Measurements from ENCODE around the gene PPP1R3E.

- TF ChIP-seq CTCF (IDR thresholded peaks at IDR 0.05; ENCODE audit: low read depth, low read length) (no peak), MAX (IDR thresholded peaks at IDR 0.05; ENCODE audit: low read depth, low read length) (peak; percentile 56; the same call in 1 of the 2 replicates), MYC (IDR thresholded peaks at IDR 0.05; ENCODE audit: low read depth, low read length) (peak; percentile 73), POLR2A (IDR thresholded peaks at IDR 0.05; ENCODE audit: extremely low read depth, insufficient read length) (peak; percentile 89)
Observed at GRCh38 chr14:23301969-23302289, 730 bp downstream of the PPP1R3E start.

All from NB4 (cell line).